NCI-H128 (cell line): Measurements from ENCODE around the gene UNC13C.

Source experiments
- DNase-seq: peaks from one replicate; lab custom pipeline; 2025; ENCODE audit not compliant: unreplicated experiment; lab: John Stamatoyannopoulos, UW

UNC13C gene

GRCh38 chr15:54289590-54290136, 311.4 kb downstream of the UNC13C start:
- no peak for DNase-seq

GRCh38 chr15:54298396-54298795, 320.2 kb downstream of the UNC13C start:
- no peak for DNase-seq

GRCh38 chr15:54304321-54304720, 326.1 kb downstream of the UNC13C start:
- DNase-seq = no peak

- no peak for DNase-seq
These were observed 326.9 kb downstream of the UNC13C start for GRCh38 chr15:54305138-54305537.

GRCh38 chr15:54307252-54307902, 329.1 kb downstream of the UNC13C start:
- no peak for DNase-seq

GRCh38 chr15:54307926-54308325, 329.7 kb downstream of the UNC13C start:
- no peak for DNase-seq

- DNase-seq = no peak
These were observed 334.3 kb downstream of the UNC13C start for GRCh38 chr15:54312528-54312927.

GRCh38 chr15:54321426-54321825, 343.2 kb downstream of the UNC13C start:
- DNase-seq = no peak

GRCh38 chr15:54322341-54322740, 344.1 kb downstream of the UNC13C start:
- no peak for DNase-seq

- DNase-seq = no peak
These were observed 367.1 kb downstream of the UNC13C start for GRCh38 chr15:54345301-54345700.

- no peak for DNase-seq
These were observed 367.6 kb downstream of the UNC13C start for GRCh38 chr15:54345827-54346226.

- DNase-seq = no peak
These were observed 369.0 kb downstream of the UNC13C start for GRCh38 chr15:54347082-54347827.

GRCh38 chr15:54353726-54354125, 375.5 kb downstream of the UNC13C start:
- no peak for DNase-seq

GRCh38 chr15:54354341-54354740, 376.1 kb downstream of the UNC13C start:
- DNase-seq = no peak

- DNase-seq = no peak
These were observed 386.7 kb downstream of the UNC13C start for GRCh38 chr15:54364961-54365360.

- DNase-seq = no peak
These were observed 395.1 kb downstream of the UNC13C start for GRCh38 chr15:54373332-54373731.

GRCh38 chr15:54374184-54374952, 396.1 kb downstream of the UNC13C start:
- no peak for DNase-seq

GRCh38 chr15:54387799-54388198, 409.6 kb downstream of the UNC13C start:
- DNase-seq = no peak

- no peak for DNase-seq
These were observed 410.5 kb downstream of the UNC13C start for GRCh38 chr15:54388746-54389145.

- DNase-seq = no peak
These were observed 432.2 kb downstream of the UNC13C start for GRCh38 chr15:54410481-54410880.

- no peak for DNase-seq
These were observed 445.9 kb downstream of the UNC13C start for GRCh38 chr15:54424171-54424570.

GRCh38 chr15:54428596-54428995, 450.4 kb downstream of the UNC13C start:
- no peak for DNase-seq
